Activated CD4-positive, alpha-beta T cell treated with anti-CD3 and anti-CD28 coated beads, Interleukin-2, amount 50 U/mL, for 4 hours (primary cell): ENCODE results near the gene ENO1.
"Not testable (repeated sequence)": the region's sequence is repeated elsewhere in the genome, so short reads cannot be mapped to it uniquely, and the experiment has no call there.

Experiments
- DNase-seq, 2 experiments: peaks; one replicate each; pipeline ENCODE4 v3.0.0-alpha.2; 2020

ENO1 gene

DNA sequence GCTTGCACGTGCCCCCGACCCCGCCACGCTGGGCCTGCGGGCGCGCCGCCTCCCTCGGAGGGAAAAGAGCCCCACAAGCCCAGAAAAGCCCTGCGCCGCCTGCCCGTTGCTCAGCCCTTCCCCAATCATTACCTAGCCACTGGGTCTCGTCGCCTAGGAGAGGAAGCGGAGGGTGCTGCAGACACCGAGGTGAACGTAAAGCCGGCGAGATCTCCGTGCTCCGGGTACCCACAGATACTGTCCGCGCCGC, at the start of gene ENO1:
Gene ENO1, minus strand, starts transcription at position 239 of the 250 bp plus-strand sequence. CDS start 3,778 bp downstream, outside the sequence.
- no peak for DNase-seq

DNA sequence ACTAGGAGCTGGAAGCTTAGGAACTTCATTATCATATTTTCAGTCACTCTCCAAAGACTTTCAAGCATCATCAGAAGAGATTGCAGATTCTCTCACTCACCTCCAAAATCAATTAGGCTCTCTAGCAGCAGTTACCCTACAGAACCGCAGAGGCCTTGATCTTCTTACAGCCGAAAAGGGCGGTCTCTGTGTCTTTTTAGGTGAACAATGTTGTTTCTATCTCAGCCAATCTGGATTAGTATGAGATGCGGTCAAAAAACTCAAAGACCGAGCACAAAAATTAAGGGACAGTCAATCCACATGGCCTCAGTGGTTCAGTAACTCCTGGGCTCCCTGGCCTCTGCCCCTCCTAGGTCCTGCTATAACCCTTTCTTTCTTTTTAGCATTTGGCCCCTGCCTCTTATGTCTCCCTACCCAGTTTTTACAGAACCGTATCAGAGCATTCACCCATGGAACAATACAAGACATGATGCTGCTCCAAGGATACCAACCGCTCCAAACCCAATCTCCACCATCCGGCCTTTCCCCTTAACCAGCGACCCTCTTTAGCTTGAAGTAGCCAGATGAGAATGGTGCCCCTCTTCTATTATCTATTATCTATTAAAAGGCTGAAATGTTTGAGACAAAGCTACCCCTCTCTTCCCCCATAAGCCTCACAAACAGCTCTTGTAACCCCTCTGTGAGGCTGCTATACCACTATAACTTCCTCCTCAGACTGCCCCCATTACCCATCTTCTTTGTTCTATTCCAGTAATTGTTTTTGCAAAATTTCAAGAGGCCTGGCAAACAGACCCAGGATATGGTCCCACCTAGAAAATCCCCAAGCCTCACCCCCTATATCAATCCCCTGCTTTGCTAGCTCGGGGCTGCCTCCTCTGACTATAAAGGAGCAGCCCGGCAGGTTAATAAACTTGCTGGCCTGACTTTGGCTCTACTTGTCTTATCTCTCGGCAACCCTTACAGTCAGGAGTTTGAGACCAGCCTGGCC, 48.5 kb upstream of the ENO1 start:
- no peak for DNase-seq

DNA sequence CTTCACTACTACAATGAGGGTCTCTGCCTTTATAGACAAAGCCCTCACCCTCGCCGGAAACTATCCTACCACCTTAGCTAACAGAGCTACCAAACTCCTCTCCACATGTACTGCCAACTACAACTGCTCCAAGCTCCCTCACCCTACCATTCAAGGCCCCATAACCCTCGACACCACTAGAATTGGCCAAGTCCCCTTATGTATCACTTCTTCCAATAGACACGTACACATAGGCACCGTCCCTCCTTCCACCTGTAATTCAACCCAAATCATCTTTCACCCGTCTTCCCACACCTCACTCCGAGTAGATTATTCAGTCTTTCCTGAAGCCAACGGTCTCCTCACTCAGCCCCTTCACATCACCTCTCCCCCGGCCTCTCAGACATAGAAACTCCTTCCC, 47.5 kb upstream of the ENO1 start:
- no peak for DNase-seq

DNA sequence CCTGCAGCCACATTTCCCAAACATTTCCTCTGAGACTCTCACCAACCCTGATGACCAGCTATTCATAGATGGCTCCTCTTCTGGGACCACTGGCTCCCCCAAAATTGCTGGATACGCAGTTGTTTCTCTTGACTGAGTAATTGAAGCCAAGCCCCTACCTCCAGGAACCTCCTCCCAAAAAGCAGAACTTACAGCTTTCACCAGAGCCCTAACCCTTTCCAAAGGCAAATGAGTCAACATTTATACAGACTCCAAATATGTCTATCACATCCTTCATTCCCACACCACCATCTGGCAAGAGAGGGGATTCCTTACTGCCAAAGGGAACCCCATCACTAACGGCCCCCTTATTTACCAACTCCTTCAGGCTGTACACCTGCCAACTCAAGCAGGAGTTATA, 46.9 kb upstream of the ENO1 start:
- DNase-seq, result no peak

DNA sequence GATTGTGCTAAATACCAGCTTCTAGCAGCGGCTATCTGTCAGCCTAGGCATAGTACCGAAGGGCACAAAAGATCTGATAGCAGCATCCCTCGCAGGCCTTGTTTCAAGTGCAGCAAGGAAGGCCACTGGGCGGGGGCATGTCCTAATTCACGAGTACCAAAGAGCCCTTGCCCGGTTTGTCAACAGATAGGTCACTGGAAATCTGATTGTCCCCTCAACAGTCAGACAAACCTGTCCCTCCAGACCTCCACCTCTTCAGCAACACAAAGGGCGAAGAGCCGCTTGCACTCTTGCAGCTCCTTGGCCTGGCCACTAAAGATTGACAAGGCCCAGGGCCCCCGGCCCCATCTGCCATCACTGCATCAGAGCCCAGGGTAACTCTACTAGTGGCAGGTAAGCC, 44.5 kb upstream of the ENO1 start:
- no peak for DNase-seq

DNA sequence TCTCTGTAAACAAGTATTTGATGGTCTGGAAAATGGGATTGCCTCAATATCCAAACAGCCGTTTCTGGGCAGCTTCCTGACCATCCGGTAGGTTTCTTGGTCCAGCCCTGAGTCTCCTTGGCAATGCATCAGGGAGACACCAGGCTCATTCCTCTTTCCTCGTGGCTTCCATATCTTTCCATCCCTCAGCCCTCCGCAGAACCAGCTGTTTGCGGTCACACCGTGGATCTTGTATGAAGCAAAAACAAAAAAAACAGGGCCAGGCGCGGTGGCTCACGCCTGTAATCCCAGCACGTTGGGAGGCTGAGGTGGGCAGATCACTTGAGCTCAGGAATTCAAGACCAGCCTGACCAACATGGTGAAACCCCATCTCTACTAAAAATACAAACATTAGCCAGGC, 39.0 kb upstream of the ENO1 start:
- not testable (repeated sequence) for DNase-seq

DNA sequence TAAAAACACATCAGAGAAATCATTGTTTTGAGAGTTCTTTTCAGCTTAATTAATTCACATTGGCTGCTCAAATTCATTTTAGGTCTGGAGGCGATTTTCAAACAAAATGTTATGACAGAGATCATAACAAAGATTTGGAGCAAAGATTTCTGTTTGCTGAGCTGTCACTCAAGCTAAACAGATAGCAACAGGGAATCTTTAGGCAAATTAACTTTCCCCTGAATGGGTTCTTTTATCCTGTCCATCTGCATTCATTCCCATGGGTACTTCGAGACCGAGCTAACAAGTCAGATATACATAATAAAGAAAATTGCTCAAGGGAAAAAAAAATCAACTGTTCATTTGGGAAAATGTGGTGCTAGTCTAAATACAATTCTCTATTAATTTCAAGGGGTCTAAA, 37.0 kb upstream of the ENO1 start:
- no peak for DNase-seq

DNA sequence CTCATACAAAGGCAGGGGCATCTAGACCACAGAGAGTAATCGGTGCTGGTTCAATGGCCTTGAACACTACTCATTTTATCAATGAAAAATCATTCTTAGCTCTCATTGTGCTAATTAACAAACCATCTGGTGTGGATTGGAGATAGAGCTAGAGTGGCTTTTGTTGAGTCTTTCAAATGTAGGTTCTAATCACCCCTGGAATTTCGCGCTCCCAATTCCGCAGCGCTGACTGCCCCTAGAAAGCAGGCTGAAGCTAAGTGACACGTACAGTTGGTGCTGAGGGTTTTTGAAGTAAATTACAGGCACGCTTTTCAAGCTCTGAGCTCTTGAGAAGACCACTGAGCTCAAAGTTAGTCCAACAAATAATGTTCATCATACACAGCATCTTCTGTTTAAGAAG, 36.0 kb upstream of the ENO1 start:
- DNase-seq, result no peak

DNA sequence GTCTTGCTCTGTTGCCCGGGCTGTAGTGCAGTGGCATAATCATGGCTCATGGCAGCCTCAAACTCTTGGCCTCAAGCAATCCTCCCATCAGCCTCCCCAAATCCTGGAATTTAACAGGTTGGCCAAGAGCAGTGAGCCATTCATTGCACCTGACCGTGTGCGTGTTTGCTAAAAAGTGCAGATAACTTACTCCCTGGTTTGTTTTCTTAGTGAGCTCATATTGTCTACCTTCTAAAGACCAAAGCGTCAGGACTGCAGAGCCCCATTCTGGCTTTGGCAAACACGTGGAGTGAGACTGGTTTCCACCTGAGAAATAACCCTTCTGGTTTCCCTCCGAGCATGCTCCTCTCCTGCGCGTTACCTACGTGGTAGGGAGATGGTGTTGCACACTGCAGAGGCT, 35.0 kb upstream of the ENO1 start:
- DNase-seq, result no peak

DNA sequence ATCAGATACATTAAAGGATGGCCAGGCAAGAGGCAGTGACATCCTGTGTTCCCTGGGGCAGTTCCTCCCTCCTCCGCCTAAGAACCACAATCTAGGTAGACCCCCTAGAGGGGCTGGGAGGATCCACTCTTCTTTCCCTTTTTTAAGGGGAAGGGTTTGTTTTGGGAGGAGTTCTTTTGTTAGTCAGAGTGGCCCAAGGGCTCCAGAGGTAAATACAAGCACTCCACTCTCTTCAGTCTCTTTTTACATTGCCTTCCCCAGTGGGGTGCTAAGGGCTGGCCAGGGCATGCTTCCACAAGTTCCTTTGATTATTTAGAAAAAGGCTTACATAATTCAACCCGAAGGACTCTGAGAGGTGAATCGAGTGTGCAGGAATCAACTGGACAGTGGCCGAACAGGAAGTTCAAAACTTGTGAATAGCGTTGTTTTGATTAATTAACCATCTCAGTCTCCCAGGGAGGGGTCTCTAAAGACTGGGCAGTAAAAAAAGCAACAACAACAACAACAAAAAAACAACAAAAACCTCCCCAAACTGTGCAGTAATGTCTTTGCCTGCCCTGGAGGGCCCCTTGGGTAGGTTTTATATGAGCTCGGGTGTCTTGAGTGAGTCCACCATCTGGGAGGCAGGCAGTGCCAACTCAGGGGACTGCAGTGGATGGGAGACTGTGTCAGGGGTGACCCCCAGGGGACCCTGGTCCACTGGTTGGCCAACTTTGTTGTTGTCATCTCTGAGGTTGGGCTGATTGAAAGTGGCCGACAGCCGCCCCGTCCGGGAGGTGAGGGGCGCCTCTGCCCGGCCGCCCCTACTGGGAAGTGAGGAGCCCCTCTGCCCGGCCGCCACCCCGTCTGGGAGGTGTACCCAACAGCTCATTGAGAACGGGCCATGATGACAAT, 33.2 kb upstream of the ENO1 start:
- DNase-seq, result no peak

DNA sequence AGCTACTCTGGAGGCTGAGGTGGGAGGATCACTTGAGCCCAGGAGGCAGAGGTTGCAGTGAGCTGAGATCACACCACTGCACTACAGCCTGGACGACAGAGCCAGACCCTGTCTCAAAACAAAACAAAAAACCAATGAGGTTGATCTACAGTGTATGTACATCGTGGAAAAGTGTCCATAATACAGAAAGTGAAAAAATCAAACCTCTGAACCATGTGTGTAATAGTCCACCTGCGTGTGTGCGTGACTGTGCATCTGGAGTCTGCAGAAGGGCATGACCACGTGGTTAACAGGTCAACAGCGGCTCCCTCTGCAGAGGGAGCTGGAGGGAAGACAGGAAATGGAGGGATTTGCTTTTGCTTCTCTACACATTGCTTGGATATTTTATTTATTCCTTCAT, 32.4 kb upstream of the ENO1 start:
- no peak for DNase-seq

DNA sequence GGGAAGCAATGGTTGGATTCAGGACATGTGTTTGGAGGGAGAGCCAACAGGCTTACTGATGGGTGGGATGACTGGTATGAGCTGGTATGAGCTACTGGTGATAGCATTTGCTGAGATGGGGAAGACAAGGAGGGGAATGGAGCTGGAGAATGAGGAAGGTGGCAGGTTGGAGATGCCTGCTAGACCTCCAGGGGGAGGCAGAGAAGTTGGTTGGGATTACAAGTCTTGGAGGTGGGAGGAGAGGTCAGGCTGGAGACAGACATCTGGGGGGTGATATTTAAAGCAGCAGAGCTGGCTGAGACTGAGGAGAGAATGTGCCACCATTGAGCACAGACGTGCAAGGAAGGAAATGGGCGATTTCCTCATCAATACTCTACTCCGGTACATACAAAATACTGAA, 31.8 kb upstream of the ENO1 start:
- no peak for DNase-seq

DNA sequence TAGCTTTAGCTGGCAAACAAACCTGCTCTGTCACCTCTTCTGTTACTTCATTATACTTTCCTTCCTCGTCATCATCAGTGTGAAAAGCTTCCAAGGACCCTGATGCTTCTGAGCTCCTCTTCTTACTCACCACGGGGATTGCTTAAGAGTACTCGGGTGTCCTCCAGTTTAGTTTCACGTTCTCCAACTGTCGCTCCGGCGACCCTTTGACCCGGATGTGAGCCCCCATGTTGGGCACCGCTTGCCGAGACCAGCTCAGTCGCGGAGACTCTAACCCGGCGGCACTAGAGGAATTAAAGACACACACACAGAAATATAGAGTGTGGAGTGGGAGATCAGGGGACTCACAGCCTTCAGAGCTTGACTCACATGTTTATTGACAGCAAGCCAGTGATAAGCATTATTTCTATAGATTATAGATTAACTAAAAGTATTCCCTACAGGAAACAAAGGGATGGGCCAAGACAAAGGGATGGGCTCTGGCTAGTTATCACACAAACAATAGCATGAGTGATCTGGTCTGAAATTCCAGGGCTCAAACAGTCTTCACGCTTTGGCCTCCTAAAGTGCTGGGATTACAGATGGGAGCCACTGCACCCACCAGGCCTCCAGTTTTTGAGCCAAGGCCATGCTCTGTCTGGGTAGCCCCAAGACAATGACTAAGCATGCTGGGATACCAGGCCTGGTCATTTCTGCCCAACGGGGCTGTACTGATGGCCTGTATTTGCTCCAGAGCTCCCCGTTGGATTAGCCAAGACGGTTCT, 30.1 kb upstream of the ENO1 start:
- no peak for DNase-seq

DNA sequence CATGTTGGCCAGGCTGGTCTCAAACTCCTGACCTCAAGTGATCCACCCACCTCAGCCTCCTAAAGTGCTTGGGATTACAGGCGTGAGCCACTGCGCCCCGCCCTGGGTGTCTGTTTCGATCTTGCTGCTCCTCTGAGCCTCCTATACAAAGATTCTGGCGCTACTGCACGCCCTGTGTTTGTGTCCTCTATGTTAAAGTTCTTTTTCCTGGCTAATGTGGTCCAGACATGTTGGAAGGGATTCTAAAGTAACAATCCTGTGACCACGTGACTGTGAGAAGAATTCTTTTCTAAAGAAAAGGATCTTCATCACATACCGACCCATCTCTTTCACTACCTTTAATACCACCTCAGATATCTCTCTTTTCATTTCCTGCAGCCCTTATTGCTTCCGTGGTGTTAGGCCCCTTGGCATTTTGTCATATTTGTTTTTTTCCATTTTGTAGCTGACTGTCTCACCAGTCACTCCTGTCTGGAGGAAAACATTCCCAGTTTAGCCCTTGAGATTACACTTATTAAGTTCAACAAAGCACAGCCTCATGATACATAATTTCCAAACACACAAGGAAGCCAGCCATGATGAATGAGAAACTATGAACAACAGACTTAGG, 27.2 kb upstream of the ENO1 start:
- no peak for DNase-seq

DNA sequence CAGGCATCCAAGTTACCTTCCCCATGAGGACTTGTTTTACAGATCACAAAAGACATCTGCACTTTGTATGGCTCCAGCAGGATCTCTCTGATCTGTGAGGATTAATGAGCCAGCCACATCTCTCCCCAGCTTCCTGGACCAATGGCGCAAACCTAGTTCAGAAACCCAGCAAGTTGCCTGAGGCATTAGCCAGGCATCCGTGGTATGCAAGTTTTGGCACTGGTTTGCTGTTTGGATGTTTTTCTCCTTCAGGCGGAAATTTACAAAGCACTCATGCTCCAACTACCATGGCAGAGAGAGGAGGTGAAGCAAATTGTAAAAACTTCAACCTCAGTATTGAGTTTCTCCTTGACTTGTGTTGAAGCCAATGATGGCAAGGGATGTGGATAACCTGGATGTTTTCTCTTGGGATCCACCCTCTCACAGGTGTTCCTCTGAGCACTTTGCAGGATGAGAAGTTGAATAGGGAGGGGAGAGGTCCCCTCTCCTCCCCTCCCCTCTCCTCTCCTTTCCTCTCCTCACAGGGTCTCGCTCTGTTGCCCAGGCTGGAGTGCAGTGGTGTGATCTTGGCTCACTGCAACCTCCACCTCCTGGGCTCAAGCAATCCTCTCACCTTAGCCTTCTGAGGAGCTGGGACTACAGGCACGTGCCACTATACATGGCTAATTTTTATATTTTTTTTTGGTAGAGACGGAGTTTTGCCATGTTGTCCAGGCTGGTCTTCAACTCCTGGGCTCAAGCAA, 25.6 kb upstream of the ENO1 start:
- DNase-seq, result no peak

DNA sequence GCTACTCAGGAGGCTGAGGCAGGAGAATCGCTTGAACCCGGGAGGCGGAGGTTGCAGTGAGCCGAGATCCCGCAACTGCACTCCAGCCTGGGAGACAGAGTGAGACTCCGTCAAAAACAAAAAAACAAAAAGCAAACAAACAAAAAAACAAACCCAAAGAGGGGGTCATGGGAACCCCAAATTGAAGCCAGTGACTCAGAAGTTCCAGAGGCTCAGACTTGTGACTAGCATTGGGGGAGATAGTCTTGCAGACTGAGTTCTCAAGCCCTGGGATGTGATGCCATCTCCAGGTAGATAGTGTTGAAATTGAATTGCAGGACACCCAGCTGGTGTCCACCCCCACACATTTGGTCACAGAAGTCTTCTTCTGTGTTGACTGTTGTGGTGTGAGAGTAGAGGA, 24.9 kb upstream of the ENO1 start:
- DNase-seq, result no peak

DNA sequence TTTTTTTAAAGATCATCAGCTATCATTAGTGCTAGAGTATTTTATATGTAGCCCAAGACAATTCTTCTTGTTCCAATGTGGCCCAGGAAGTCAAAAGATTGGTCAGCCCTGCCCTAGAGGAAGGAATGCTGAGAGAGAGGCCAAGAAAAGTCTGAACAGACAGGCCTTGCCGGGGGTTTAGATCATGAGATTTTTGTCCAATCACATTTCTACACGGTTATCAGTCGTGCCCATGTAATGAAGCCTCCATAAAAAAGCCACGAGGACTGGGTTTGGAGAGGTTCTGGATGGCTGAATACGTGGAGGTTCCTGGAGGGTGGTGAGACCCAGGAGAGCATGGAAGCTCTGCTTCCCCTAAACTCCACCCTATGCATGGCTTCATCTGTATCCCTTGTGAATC, 24.3 kb upstream of the ENO1 start:
- DNase-seq, result no peak

DNA sequence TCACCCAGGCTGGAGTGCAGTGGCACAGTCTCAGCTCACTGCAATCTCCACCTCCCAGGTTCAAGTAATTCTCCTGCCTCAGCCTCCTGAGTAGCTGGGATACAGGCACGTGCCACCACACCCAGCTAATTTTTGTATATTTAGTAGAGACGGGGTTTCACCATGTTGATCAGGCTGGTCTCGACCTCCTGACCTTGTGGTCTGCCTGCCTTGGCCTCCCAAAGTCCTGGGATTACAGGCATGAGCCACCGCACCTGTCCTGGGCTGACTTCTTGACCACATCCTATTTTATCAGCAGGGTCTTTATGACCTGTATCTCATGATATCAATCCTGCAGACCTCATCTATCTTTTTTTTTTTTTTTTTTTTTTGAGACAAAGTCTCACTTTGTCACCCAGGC, 22.2 kb upstream of the ENO1 start:
- DNase-seq, result not testable (repeated sequence)

DNA sequence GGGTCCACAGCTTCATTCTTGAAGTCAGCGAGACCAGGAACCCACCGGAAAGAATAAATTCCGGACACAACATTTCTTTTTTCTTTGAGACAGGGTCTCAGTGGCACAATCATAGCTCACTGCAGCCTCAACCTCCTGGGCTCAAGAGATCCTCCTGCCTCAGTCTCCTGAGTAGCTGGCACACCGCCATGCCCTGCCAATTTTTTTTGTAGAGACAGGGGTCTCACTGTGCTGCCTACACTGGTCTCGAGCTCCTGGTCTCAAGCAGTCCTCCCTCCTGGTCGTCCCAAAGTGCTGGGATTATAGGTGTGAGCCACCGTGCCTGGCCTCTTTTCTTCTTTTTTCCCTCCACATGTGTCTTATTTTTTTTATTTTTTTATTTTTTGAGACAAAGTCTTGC, 20.6 kb upstream of the ENO1 start:
- DNase-seq, result no peak

DNA sequence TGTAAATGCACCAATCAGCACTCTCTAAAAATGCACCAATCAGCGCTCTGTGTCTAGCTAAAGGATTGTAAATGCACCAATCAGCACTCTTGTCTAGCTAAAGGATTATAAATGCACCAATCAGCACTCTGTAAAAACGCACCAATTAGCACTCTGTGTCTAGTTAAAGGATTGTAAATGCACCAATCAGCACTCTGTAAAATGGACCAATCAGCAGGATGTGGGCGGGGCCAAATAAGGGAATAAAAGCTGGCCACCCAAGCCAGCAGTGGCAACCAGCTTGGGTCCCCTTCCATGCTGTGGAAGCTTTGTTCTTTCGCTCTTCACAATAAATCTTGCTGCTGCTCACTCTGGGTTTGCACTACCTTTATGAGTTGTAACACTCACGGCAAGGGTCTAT, 19.9 kb upstream of the ENO1 start:
- not testable (repeated sequence) for DNase-seq

DNA sequence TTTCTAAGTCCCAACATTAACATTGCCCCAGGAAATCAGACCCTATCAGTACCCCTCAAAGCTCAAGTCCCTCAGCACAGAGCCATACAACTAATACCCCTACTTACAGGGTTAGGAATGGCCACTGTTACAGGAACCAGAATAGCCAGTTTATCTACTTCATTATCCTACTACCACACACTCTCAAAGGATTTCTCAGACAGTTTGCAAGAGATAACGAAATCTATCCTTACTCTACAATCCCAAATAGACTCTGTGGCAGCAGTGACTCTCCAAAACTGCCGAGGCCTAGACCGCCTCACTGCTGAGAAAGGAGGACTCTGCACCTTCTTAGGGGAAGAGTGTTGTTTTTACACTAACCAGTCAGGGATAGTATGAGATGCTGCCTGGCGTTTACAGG, 19.0 kb upstream of the ENO1 start:
- not testable (repeated sequence) for DNase-seq

DNA sequence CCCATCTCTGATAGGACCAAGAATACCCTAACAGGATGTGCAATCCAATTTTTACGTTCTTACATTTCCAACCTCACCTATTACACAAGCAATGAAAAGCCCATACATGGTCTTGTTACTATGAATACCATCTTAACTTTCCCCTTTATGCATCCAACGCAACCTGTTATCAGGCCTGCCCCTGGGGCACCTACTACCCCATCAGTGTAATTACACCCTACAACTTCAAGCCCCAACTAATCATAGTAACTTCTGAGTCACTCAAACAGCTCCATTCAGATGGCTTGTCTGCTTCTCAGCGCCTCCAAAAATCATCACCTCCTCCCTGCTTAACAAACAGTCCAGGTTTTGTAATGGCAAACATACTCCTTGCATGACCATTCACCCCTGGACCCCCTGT, 18.3 kb upstream of the ENO1 start:
- DNase-seq, result not testable (repeated sequence)
